Left colon (tissue), 2 donors: ENCODE measurements around the gene SMARCA1. TPM values are rescaled to one million over a fixed set of nuclear protein-coding genes. Genes with fewer than 3 reads are reported as not detected.
A peak's percentile ranks its signal among the peaks of the same experiment; 100 is the strongest.

ENCODE experiments used
- ATAC-seq: fragments of 200-7000 bp; cut with Tn5 transposase; one replicate; pipeline ENCODE4 v1.9.1; 2020; ENCODE audit warnings: mild to moderate bottlenecking, moderate library complexity
- DNase-seq, 2 donors: peaks; one replicate each; pipeline ENCODE4 v3.0.0-alpha.2; 2020
- intact Hi-C, 2 donors: fragments of 100-400 bp; cut with DNase I in 1 of 2; cut with micrococcal nuclease in 1 of 2; formaldehyde crosslinking; loops; one replicate each; pipeline versions ENCODE4 v1.11.2 to v1.14.0; 2022; cut with DNase I, micrococcal nuclease
- total RNA-seq, 2 donors: library from RNA; stranded (reverse); fragmentation: NEBNext Ultra II Directional; extraction: Animal tissue kit (Norgen Biotek cat#: 25700); gene quantifications; one replicate each; pipeline ENCODE4 v1.2.1, GENCODE V29; 2021
- donor health status: DM: no; HTN: no; CAD: no.
- donor health status: DM: yes; HTN: yes; CAD: no.

SMARCA1 gene
- total RNA-seq, 2 donors from 2014 or later = 2.8 to 7.0 TPM

DNA sequence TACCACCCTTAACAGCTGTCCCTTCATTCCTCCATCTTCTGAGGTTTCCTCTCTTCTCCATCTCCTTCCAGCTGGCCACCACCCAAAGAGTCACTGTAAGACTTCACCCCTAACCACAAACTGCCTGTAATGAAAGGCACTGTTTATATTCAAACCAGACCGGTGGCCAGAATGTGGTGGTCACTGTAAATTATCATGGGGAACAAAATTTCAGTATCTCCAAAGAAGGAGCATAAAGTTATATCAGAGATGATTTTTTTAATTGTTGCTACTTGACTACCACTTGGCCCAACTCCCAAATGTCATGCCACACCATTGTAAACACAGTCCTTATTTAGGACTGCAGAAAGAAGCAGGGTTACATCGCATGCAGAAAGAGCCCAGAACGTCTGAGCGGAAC lies 44.8 kb downstream of the SMARCA1 start:
- no peak for DNase-seq
- no peak for ATAC-seq
- intact Hi-C loops = no loop called here

DNA sequence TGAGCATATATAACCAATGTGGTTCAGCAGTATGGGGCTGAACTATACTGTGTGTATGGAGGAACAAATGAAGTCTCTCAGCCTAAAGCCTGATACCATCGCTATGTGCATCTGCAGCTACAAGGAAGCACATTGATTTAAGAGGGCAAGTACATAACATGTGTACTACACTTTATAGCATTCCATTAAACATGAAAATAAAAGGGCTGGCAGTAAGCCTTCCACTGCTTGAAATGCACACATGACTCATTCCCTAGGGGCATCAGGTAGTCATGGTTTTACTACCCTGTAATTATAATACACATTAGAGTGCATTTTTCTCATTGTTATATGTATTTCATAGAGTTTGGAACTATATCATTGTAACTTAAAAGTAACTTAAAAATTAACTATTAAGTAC lies 51.2 kb downstream of the SMARCA1 start:
- DNase-seq (no peak), ATAC-seq (peak; percentile 78)
- intact Hi-C loops = no loop called here

GRCh38 chrX:129462707-129463106 lies 60.6 kb downstream of the SMARCA1 start:
- ATAC-seq = no peak
- intact Hi-C loops = no loop called here
- no peak for DNase-seq

DNA sequence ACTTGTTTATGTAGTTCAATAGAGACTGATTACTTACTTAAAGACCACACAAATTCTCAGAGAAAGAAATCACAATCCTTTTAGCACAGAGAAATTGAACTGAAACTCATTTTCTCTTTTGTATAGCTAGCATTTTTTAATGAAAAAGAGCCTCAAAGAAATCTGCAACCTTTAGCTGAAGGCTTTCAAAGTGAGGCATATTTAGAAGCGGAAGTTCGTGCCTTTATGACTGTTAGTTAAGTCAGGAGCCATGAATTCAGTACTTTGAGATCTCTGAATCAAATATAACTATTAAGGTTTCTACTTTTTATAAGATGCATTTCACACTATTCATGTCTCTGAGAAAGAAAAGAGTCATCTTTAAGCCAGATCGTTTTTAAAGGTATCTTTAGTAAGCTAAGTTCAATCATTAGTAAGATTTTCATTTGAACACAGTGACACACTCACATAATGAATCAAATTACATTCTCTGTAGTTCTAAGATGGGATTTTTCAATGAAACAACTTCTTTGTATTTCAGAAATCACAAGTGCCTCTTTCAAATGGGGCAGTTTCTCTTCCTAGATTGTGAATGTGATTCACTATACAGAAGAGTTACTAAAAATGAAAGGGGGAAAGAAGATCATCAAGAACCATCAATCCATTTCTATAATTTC lies 61.4 kb downstream of the SMARCA1 start:
- no peak for ATAC-seq
- DNase-seq = no peak
- intact Hi-C loops = no loop called here

DNA sequence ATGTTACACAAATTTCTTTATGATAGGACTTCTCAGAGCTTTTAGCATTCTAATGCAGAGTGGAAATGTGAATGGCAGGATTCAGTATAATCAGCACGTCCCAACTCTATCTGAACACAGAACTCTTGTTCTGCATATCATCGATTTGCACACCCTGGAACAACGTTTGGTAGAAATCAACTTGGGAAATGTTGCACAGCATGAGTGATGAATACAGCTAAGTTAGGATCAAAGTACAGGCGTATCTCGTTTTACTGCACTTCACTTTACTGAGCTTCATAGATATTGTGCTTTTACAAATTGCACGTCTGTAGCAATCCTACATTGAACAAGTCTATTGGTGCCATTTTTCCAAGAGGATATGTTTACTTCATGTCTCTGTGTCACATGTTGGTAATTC lies 70.8 kb downstream of the SMARCA1 start:
- intact Hi-C loops = no loop called here
- ATAC-seq (no peak), DNase-seq (no peak)

GRCh38 chrX:129450123-129450522 lies 73.2 kb downstream of the SMARCA1 start:
- intact Hi-C loops = no loop called here
- DNase-seq = no peak
- no peak for ATAC-seq

GRCh38 chrX:129449148-129449547 lies 74.1 kb downstream of the SMARCA1 start:
- DNase-seq = no peak
- ATAC-seq = no peak
- intact Hi-C loops = no loop called here

GRCh38 chrX:129445436-129445835 lies 77.9 kb downstream of the SMARCA1 start:
- intact Hi-C loops = no loop called here

DNA sequence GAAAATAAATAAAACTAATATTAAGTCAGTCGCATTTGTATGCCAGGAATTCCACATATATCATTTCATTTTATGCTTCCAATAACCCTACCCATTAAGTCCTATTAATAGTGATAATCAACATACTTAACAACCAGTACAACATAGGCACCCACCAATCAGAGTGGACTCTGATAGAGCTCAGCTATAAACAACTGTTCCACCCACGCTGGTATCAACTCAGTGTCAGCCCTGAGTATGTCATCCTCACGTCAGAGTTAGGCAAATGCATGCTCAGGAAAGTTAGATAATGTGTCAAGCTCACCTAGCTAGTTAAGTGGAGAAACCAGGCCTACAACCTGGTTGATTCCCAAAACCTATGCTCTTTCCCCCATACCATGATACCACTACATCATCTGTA lies 89.3 kb downstream of the SMARCA1 start:
- intact Hi-C loops = no loop called here
- DNase-seq (no peak), ATAC-seq (no peak)

More at GRCh38 chrX:129445436-129445835, 77.9 kb downstream of the SMARCA1 start:
- ATAC-seq = no peak
- DNase-seq = no peak

DNA sequence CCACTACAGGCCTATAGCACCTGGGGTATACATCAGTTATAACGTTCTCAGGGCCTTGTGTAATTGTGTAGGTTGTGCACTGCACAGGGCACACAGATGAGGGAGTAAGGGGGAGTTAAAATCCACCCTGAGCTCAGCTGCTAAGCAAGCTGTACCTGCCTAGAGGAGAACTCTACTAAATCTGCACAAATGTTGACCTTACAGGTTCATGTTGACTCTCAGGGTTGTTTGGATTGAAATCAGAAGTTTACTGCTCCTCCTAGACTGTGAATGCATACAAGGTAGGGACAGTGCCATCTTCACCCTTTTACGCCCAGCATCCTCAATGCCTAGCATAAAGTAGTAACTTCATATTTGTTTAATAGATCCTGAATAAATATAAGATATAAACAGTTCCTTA lies 89.8 kb downstream of the SMARCA1 start:
- intact Hi-C loops = no loop called here
- no peak for DNase-seq
- no peak for ATAC-seq

- intact Hi-C loops = no loop called here
- no peak for DNase-seq
- no peak for ATAC-seq
Observed at GRCh38 chrX:129427267-129427666, 96.0 kb downstream of the SMARCA1 start.

DNA sequence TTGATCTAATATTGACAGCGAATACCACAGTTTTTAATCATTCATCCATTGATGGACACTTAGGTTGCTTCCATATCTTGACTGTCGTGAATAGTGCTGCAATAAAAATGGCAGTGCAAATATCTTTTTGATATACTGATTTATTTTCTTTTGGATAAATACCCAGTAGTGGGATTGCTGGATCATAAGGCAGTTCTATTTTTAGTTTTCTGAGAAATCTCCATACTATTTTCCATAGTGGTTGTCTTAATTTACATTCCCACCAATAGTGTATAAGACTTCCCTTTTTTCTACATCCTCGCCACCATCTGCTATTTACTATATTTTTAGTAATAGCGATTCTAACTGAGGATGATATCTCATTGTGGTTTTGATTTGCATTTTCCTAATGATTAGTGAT lies 100.1 kb downstream of the SMARCA1 start:
- intact Hi-C loops = no loop called here
- ATAC-seq (no peak), DNase-seq (no peak)

- no peak for DNase-seq
- ATAC-seq = no peak
- intact Hi-C loops = no loop called here
Observed at GRCh38 chrX:129404670-129405008, 118.7 kb downstream of the SMARCA1 start.

DNA sequence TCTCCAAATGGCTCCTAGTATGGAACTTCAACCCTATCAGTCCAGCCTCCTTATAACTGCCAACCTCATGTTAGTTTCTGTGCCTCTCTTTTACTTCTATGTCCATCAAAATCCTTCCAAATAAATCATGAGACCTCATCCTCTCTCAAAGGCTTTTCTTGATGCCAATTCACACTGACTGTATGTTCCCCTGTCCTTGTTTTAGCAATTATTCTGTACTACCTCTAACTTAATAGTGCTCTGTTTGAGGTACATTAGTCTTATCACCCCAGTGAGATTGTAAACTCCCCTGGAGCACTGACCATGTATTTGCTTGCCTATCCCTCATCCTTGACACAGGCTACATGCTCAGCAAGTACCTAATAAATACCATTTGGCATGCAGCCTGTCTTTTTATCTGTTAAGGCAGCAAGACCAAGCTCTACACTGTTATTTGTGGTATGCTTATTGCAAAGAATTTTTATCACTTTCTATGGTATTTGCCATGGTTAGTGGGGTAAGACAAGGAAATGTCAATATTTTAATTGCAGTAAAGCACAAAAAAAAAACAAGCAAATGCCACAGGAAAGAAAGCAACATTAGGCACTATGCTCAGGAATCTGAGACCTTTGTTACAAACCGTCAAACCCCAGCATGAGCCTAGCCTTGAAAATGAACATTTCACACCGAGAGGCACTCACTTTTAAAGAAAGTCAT lies 119.2 kb downstream of the SMARCA1 start:
- ATAC-seq (no peak), DNase-seq (no peak)
- intact Hi-C loops = no loop called here

Other genes starting within 250 kb of the SMARCA1 start
- gene OCRL, start 16.8 kb upstream of the SMARCA1 start, total RNA-seq = 10 to 100 TPM; 27.8 to 31.3 TPM
- under 1 TPM; 0.22 to 0.40 TPM for gene APLN, start 131.5 kb upstream of the SMARCA1 start, total RNA-seq
- 10 to 100 TPM; 11.9 to 22.6 TPM for gene XPNPEP2, start 215.5 kb upstream of the SMARCA1 start, total RNA-seq